HG02852 (cell line): Measurements from ENCODE around the gene ATXN2.

ENCODE experiments used
- ATAC-seq: cut with Tn5 transposase; IDR thresholded peaks from one replicate; pipeline ENCODE4 v1.9.1; 2021; ENCODE audit warnings: mild to moderate bottlenecking, moderate library complexity; ENCODE audit not compliant: unreplicated experiment

ATXN2 gene

DNA sequence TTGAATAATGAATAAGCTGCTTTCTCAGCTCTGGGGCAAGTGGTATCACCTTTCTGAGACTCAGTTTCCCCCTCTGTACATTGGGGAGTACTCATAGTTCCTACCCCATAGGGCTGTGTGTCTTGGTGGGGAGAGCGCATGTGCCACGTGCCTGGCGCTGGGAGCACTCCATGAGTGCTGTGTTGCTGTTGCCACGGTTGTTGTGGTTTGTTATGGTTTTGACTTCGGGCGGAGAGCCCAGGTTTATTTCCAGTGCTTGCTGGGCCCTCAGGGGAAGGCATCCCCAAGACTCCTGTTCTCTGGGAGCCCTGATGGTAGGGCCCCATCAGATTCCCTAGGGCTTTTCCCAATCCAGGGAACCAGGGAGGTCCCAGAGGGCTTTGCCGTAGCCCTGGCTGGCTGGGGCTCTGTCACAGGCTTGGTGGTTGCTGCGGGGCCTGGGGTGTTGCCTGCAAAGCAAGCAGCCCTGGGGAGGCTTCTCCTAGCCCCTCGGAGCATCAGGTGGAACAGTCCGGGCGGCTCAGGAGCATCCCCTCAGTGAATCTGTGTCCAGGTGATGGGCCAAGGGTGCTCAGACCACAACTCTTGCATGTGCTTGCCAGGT, 174.8 kb downstream of the ATXN2 start:
- no peak for ATAC-seq

DNA sequence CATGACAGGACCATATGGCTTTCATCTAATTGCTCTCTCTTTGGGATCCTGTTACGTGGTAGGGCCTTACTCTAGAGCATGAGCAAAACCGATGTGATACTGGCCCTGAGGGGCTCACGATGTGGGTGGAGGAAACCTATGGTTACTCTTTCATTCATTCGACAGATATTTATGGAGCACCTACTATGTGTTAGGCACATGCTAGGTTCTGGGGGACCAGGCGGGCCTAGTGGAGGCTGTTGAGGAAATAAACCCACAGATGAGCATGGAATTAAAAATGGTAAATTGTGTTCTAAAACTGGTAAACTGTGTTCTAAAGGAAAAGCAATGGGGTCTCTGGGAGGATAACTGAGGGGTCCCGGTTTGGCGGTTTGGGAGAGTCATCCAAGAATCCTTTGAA, 178.6 kb downstream of the ATXN2 start:
- ATAC-seq = no peak

DNA sequence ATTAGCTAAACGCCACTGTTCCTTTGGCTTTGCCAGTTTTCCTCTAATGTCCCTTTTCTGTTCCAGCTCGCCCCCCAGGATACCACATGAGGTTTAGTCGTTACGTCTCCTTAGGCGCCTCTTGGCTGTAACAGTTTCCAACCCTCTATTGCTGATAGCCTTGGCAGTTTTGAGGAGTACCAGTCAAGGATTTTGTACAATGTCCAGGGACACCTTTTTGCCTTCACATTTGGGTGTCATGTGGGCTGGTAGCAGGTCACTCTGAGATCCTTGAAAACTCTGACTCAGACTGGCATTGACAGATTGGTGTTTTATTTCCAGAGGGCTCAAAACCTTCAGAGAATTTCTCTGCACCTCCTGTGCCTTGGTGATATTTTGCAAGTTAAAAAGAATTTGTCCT, 179.3 kb downstream of the ATXN2 start:
- no peak for ATAC-seq

DNA sequence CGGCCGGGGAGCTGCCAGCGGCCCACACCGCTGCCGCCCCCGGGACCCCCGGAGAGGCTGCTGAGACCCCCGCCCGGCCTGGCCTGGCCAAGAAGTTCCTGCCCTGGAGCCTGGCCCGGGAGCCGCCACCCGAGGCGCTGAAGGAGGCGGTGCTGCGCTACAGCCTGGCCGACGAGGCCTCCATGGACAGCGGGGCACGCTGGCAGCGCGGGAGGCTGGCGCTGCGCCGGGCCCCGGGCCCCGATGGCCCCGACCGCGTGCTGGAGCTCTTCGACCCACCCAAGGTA, 180.6 kb downstream of the ATXN2 start:
- no peak for ATAC-seq

DNA sequence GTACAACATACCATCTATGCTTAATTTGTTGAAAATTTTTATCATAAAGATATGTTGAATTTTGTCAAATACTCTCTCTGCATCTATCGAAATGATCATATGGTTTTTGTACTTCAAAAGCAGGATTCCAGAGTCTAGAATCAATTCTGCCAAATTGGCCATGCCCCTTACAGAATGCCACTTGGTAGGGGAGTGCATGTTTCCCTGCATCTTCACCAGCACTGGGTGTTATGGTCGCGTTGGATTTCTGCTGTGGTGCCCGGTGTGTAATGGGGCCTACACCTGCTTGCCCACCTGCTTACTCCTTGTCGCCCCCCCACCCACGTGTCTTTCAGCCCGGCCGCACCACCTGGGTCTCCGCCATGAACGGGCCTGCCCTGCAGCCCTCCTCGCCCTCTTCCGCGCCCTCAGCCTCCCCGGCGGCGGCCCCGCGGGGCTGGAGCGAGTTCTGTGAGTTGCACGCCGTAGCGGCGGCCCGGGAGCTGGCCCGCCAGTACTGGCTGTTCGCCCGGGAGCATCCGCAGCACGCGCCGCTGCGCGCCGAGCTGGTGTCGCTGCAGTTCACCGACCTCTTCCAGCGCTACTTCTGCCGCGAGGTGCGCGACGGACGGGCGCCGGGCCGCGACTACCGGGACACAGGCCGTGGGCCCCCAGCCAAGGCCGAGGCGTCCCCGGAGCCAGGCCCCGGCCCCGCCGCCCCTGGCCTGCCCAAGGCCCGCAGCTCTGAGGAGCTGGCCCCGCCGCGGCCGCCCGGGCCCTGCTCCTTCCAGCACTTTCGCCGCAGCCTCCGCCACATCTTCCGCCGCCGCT, 181.1 kb downstream of the ATXN2 start:
- no peak for ATAC-seq

DNA sequence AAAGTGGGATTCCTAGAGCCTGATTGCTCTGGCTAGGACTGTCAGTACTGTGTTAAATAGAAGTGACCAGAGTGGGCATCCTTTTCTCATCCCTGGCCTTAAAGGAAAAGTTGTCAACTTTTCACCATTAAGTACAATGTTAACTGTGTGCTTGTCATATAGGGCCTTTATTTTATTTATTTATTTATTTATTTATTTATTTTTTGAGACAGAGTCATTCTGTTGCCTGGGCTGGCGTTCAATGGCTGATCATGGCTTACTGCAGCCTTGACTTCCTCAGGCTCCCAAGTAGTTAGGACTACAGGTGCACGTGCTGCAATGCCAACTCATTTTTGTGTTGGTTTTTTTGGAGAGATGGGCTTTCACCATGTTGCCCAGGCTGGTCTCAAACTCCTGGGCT, 181.8 kb downstream of the ATXN2 start:
- no peak for ATAC-seq

DNA sequence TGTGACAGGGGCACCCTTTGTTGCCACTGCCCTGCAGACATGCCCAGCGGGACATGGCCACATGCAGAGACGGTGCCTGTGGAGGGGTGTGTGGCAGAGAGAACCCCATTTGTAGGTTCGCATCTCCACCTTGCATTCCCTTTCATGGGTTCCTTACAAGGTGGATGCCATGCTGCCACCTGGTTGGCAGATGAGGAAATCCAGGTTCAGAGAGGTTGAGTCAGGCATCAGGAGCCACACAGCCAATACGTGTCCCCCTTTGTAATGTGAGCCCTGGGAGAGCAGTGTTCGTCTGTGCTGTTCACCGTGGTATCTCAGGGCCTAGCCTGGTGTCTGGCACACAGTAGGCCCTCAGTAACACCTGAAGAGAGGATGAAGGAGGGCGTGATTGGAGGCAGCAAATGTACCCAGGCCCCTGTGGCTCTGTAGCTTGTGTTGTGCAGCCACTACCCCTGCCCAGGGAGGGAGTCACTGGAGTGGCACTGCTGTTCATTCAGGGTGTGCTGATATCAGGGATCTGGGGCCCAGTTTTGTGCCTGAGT, 184.3 kb downstream of the ATXN2 start:
- no peak for ATAC-seq

DNA sequence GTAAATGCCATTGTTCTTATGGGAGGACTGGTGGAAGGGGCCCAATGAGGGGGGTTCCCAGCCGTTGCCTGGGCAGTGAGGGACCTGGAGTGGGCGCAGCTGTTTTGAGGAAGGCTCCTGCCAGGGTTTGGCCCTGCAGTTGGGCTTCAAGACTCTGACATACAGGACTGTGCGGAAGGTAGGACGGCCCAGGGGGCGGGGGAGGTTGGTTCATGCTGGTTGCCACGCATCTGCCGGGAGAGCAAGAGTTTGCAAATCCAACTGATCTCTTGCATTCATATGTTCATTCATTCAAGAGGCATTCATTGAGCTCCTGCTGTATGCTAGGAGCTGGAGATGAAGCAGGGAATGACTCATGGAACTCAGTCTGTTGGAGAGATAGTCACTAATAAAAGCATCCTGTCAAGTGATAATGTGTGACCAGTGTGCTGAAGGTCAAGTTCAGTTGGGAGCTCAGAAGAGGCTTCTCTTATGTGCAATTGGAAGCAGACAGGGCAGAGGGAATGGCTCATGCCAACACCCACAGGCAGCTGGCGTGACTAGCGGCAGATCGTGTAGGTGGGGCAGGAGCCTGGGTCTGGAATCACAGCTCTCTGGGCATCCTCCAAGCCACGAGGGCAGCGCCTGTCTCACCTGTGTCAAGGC, 185.6 kb downstream of the ATXN2 start:
- no peak for ATAC-seq

DNA sequence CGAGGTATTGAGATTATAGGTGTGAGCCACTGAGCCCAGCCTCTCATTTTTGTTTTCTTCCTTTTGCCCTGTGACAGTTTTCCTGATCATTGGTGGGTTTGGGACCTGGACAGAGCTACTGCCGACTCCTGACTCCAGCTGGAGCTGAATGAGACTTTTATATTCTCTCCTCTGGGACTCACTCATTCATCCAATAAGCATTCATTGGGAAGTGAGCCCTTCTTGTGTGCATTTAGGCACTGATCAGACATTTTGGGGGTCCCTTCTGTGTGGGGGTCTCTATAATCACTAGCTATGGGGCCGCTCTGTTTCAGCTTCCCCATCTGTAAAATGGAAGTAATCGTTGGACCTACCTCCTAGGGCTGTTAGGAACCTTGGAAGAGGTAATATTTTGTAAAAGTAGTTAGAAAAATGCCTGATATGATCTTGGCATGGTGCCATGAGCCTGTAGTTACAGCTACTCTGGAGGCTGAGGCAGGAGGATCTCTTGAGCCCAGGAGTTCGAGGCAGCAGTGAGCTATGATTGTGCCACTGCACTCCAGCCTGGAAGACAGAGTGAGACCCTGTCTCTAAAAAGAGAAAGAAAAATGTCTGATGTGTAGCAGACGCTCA, 186.2 kb downstream of the ATXN2 start:
- ATAC-seq = no peak

DNA sequence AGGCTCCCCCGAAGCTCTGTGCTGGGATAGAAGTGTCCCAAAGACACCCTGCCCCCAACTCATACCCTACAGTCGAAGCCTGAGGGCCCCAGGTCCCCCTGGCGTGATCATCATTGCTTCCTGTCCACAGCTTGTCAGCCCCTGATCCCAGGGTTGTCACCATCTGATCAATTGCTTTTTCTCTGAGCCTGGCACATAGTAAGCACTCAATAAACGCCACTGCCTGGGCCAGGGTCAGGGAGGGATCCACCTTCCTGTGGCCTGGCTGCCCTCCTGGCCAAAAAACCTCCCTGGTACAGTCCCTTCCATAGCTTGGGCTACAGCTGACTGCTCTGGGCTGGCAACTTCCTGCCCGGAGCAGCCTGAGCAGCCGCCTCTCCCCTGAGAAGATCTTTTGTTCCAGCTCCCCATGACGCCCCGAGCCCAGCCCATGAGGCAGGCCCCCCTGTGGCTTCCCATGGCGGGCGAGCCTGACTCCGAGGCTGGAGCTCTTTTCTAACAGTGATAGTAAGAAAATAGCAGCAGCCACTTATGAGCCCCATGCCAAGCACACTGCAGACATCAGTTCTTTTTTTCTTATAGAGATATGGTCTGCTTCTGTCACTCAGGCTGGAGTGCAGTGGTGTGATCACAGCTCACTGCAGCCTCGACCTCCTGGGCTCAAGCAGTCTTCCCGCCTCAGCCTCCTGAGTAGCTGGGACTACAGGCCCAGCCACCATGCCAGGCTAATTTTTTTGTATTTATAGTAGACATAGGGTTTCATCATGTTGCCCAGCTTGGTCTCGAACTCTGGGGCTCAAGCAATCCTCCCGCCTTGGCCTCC, 186.9 kb downstream of the ATXN2 start:
- ATAC-seq = no peak

DNA sequence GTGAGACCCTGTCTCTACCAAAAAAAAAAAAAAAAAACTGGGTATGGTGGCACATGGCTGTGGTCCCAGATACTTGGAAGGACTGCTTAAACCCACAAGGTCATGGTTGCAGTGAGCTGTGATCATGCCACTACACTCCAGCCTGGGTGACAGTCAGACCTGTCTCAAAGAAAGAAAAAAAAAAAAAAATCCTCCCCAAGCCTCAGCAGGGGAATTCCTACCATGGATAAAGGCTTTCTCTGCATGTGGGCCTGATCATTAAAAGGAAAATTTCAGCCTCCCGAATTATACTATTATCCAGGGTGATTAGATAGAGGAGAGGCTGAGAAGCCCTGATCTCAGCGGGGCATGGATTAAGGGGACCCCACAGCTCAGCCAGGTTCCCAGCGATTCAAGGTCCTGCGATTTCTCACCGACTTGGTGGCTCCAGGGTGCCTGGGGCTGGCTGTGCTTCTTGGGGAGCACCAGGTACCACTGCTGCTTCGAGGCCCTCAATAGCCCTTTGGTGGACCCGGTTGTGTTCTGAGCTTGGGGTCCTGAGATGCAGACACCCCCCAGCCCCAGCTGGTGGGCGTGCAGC, 187.8 kb downstream of the ATXN2 start:
- ATAC-seq = no peak

DNA sequence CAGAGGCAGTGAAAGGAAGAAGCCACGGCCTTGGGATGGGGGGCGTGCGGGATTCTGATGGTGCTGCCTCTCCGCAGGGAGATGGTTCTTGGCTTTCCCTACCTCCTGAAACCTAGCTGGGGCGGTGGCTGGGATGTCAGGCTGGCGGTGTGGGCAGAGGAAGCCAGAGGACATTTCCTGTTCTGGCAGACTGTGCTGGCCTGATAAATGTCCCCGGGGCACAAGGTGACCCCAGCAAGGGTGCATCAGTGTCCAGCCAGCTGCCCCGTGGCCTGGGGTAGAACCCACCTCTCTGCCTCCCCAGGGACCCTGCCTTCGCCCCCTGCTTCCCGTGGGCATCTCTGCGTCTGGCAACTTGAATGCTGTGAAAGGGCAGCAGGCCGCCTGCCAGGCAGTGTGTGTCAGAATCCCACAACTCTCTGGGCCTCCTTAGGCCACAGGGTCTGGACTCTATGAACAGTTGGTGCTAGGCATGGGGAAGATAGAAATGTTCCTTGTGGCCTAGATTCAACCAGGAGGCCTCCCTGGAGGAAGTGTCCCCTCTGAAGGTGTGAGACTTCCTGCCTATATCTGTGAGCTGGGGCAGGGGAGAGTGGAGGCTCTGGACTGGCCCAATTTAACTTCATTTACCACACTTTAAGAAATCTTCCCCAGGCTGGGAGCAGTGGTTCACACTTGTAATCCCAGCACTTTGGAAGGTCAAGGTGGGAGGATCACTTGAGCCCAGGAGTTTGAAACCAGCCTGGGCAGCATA, 188.5 kb downstream of the ATXN2 start:
- no peak for ATAC-seq

DNA sequence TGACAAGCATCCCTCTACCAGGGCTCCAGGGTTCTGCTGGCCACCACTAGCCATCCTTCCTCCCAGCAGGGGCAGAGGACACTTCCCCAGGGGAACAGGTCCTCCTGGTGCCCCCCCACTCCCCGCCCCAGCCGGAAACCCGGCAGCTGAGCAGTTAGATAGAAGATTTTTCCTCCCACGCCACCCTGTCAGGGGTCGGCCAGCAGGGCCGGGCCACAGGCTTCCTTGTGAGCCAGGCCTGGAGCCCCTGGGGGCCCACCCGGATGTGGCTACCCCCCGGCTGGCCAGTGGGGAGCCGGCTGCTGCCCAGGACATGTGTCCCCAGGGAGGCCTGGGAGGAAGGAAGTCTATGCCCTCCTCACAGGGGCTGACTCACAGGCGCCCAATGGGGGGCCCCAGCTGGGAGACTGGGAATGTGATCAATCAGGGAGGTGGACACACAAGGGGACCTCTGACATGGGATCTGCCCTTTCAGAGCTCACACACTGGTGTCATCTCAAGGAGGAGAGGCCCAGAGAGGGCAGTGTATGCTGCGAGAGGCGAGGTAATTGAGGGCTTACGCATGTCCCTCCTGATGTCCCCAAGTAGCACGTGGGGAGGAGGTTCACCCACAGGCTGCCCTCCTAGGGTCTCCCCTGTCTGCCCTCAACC, 189.2 kb downstream of the ATXN2 start:
- no peak for ATAC-seq

DNA sequence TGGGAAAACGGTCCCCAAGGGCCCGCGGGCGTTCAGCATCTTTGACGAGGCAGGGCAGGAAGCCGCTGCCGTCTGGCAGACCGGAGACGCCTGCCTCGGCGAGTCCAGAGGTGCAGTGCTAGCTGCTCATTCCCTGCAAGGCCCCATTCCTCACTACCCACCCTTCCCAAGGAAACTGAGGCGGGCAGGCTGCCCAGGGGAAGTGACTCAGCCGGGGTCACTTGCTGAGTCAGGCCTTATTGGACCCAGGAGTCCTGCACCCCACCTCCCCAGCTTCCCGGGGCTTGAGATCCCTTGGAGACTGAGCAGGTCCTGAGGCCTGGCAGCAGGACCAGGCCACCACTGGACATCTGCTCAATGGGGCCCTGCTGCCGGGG, 189.7 kb downstream of the ATXN2 start:
- ATAC-seq = no peak

DNA sequence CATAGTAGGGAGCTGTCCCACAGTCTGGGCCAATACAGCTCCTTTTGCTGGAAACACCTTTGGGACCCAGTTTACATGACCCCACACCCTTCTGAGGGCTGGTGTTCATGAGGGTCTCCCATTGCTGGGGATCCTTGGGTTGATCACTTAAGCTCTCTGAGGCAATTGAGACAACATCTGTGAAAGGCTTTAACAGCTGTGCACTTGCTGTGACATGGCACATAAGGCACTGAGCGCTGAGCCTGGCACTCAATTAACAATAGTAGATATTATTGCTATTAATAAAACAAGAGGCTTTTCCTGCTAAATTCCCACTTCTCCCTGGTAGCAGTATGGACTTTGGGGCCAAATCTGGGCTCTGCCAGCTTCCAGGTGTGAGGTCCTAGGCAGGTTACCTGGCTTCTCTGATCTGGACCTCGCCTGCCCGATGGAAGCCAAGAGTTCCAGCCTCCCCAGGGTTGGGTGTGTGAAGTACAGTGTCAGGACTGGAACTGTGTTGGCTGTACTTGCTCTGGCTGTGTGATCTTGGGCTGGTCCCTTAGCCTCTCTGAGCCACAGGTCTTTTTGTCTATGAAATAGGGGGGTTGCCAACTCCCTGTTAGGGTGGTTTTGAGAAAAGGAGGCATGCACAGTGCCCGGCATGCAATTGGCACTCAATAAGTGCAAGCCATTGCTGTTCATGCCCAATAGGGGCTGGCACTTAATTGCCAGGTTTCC, 190.3 kb downstream of the ATXN2 start:
- ATAC-seq = no peak

DNA sequence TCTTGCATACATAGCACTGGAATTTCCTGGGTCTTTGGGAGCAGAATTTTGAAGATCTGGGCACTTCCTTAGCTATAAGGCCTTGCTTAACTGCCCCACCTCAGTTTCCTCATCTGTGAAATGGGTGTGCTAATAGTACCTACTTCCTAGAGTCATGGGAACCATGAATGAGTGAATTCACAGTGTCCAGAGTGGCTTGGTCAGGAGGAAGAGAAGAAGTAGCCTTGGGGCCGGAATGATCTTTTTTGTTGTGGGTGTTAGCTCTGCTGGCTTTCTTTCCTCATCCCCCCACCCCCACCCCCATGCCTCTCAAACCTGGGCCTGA, 191.0 kb downstream of the ATXN2 start:
- no peak for ATAC-seq

DNA sequence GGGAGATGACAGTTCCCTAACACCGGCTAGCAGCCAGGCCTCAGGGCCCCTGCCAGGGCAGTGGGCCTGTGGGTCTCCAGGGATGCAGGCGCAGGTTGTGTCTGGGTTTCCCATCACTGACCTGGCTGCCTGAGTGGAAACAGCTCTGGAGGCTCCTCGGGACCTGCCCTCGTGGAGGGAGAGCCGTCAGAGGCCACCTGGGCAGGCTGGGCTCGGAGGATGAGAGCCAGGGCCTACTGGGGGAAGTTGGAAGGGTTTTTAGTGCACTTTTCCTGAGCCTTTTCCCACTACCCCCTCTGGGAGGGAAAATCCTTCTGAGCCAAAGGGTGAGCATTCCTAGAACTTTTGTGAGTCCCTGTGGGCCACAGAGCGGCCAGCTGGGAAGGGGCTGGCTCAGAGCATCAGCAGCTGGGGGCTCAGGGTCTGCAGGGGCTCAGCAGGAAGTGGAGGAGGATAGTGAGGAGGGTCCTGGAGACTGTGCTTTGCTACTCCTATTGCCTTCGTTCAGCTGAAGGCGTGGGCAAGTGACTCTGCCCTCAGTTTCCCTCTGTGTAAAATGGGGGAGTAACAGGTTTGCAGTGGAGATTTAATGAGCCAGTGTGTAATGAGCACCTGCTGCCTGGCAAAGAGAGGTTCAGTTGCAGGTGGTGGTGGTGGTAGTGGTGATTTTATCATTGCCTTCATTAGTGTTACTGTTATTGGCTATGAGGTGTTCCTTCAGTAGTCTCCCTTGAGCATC, 191.6 kb downstream of the ATXN2 start:
- no peak for ATAC-seq
